WTC11 (cell line): ENCODE results near the gene LCORL. TPM values are rescaled to one million over a fixed set of nuclear protein-coding genes. Genes with fewer than 3 reads are reported as not detected.
A peak's percentile ranks its signal among the peaks of the same experiment; 100 is the strongest.

Source experiments
- ATAC-seq: fragments of 200-7000 bp; cut with Tn5 transposase; 2 replicates; pipeline ENCODE4 v1.10.0; 2021; ENCODE audit warnings: mild to moderate bottlenecking, moderate library complexity
- CTCF ChIA-PET: fragments of 300-600 bp; sonication (Branson Sonifier 250); formaldehyde crosslinking; loops from one replicate; lab custom pipeline; 2021; ENCODE audit warnings: antibody characterized with exemption; lab: Charles Lee
- POLR2A ChIA-PET: fragments of 350-600 bp; sonication (Branson Sonifier 250); formaldehyde crosslinking; loops from one replicate; lab custom pipeline; 2021; ENCODE audit warnings: antibody characterized with exemption; lab: Charles Lee
- DNase-seq: peaks from one replicate; pipeline ENCODE4 v3.0.0; 2021; ENCODE audit warnings: low spot score
- H3K27ac Mint-ChIP-seq: 2 replicates; pipeline ENCODE4 v1.8.0; 2021; ENCODE audit warnings: mixed read lengths
- H3K27me3 Mint-ChIP-seq: 2 replicates; pipeline ENCODE4 v1.8.0; 2021; ENCODE audit warnings: low read depth, mild to moderate bottlenecking, moderate library complexity, mixed read lengths
- H3K36me3 Mint-ChIP-seq: 2 replicates; pipeline ENCODE4 v1.8.0; 2021; ENCODE audit warnings: mixed read lengths
- H3K4me1 Mint-ChIP-seq: 2 replicates; pipeline ENCODE4 v1.8.0; 2022; ENCODE audit warnings: mixed read lengths
- H3K4me3 Mint-ChIP-seq: 2 replicates; pipeline ENCODE4 v1.8.0; 2021; ENCODE audit warnings: mild to moderate bottlenecking, moderate library complexity, mixed read lengths
- H3K9me3 Mint-ChIP-seq: 2 replicates; pipeline ENCODE4 v1.8.0; 2021; ENCODE audit warnings: mixed read lengths
- ELF4 ChIP-seq: sonication (generic); formaldehyde crosslinking; IDR thresholded peaks from 2 replicates; pipeline ENCODE4 v1.8.1; 2022; ENCODE audit warnings: low read depth, mild to moderate bottlenecking, moderate library complexity, missing genetic modification reagents
- ETV6 ChIP-seq: sonication (generic); formaldehyde crosslinking; IDR thresholded peaks from 2 replicates; pipeline ENCODE4 v1.8.1; 2022; ENCODE audit warnings: mild to moderate bottlenecking, missing genetic modification reagents
- FOXP4 ChIP-seq: sonication (generic); formaldehyde crosslinking; IDR thresholded peaks from 2 replicates; pipeline ENCODE4 v1.8.0; 2022; ENCODE audit warnings: mild to moderate bottlenecking, missing genetic modification reagents
- JAZF1 ChIP-seq: fragments of 250-450 bp; sonication (Bioruptor Pico); IDR thresholded peaks from 2 replicates; pipeline ENCODE4 v1.9.0; 2021; ENCODE audit warnings: moderate library complexity, mild to moderate bottlenecking, inconsistent platforms
- KAT7 ChIP-seq: sonication (generic); formaldehyde crosslinking; IDR thresholded peaks from 2 replicates; pipeline ENCODE4 v1.8.1; 2023; ENCODE audit warnings: missing genetic modification reagents, mild to moderate bottlenecking, borderline replicate concordance
- NFATC4 ChIP-seq: fragments of 250-450 bp; sonication (Bioruptor Pico); IDR thresholded peaks from 2 replicates; pipeline ENCODE4 v1.9.0; 2021; ENCODE audit warnings: mild to moderate bottlenecking
- NFE2L1 ChIP-seq: sonication (generic); formaldehyde crosslinking; IDR thresholded peaks from 2 replicates; pipeline ENCODE4 v1.8.1; 2023; ENCODE audit warnings: missing genetic modification reagents
- NR1H2 ChIP-seq: sonication (generic); formaldehyde crosslinking; IDR thresholded peaks from 2 replicates; pipeline ENCODE4 v1.9.0; 2021; ENCODE audit warnings: mild to moderate bottlenecking, moderate library complexity, missing genetic modification reagents
- ZNF671 ChIP-seq: fragments of 250-450 bp; sonication (Bioruptor Pico); IDR thresholded peaks from 2 replicates; pipeline ENCODE4 v1.8.0; 2021; ENCODE audit warnings: mild to moderate bottlenecking
- total RNA-seq: library from RNA; stranded (reverse); gene quantifications from 3 replicates; pipeline ENCODE4 v1.2.3, GENCODE V29; 2021
- TF ChIP-seq, protein P1 (sequence below): sonication (generic); formaldehyde crosslinking; IDR thresholded peaks from 2 replicates; pipeline ENCODE4 v1.8.0; 2023; ENCODE audit warnings: missing genetic modification reagents, mild to moderate bottlenecking, borderline replicate concordance
- TF ChIP-seq, protein P2 (sequence below): fragments of 250-450 bp; sonication (Bioruptor Pico); IDR thresholded peaks from 2 replicates; pipeline ENCODE4 v1.8.0; 2021; ENCODE audit warnings: mild to moderate bottlenecking
- TF ChIP-seq, protein P3 (sequence below): sonication (generic); formaldehyde crosslinking; IDR thresholded peaks from 2 replicates; pipeline ENCODE4 v1.8.0; 2022; ENCODE audit warnings: mild to moderate bottlenecking, missing genetic modification reagents

LCORL gene
- total RNA-seq, 1 experiment from 2014 or later: 19.9 TPM

DNA sequence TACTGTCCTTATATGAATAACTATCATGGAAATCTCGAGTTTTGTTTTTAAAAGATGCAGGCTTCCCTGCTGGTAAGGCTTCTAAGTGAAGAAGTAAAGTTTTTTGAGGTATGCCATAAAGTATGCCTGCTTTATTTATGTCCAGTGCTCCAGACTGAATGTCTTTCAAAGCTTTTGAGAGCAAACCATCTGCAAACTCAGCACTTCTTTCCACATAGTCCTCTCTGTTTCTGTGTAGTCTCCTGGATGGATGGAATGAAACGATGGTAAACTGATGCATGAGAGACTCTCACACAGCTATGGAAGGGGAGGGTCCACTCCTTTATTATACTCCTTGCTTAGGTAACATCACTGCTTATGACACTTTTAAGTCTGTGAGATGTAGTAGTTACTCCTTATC is 137.0 kb downstream of the LCORL start:
- Mint-ChIP-seq H3K4me1 (peaks cover 9% of the 10 kb centered on the region), H3K36me3 (no peaks in the 10 kb centered on the region), H3K9me3 (no peaks in the 10 kb centered on the region), H3K27ac (no peak overlapping the region), H3K4me3 (no peak overlapping the region)
- ATAC-seq (no peak), DNase-seq (no peak)
- POLR2A ChIA-PET: no interaction called here
- TF ChIP-seq NFE2L1 (CRISPR knock-in tag): no peak
- TF ChIP-seq, protein P1, sequence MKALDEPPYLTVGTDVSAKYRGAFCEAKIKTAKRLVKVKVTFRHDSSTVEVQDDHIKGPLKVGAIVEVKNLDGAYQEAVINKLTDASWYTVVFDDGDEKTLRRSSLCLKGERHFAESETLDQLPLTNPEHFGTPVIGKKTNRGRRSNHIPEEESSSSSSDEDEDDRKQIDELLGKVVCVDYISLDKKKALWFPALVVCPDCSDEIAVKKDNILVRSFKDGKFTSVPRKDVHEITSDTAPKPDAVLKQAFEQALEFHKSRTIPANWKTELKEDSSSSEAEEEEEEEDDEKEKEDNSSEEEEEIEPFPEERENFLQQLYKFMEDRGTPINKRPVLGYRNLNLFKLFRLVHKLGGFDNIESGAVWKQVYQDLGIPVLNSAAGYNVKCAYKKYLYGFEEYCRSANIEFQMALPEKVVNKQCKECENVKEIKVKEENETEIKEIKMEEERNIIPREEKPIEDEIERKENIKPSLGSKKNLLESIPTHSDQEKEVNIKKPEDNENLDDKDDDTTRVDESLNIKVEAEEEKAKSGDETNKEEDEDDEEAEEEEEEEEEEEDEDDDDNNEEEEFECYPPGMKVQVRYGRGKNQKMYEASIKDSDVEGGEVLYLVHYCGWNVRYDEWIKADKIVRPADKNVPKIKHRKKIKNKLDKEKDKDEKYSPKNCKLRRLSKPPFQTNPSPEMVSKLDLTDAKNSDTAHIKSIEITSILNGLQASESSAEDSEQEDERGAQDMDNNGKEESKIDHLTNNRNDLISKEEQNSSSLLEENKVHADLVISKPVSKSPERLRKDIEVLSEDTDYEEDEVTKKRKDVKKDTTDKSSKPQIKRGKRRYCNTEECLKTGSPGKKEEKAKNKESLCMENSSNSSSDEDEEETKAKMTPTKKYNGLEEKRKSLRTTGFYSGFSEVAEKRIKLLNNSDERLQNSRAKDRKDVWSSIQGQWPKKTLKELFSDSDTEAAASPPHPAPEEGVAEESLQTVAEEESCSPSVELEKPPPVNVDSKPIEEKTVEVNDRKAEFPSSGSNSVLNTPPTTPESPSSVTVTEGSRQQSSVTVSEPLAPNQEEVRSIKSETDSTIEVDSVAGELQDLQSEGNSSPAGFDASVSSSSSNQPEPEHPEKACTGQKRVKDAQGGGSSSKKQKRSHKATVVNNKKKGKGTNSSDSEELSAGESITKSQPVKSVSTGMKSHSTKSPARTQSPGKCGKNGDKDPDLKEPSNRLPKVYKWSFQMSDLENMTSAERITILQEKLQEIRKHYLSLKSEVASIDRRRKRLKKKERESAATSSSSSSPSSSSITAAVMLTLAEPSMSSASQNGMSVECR: no peak
- TF ChIP-seq NR1H2 (CRISPR knock-in tag): no peak
- TF ChIP-seq, all 79 proteins: peak for 0
- CTCF ChIA-PET: no interaction called here
- no peaks in the 10 kb centered on the region for H3K27me3 Mint-ChIP-seq

GRCh38 chr4:17884063-17884462 is 137.5 kb downstream of the LCORL start:
- Mint-ChIP-seq H3K27ac (no peak overlapping the region; the same call in 1 of the 2 replicates), H3K9me3 (no peaks in the 10 kb centered on the region), H3K4me1 (peaks cover 6% of the 10 kb centered on the region; the same call in 1 of the 2 replicates), H3K36me3 (no peaks in the 10 kb centered on the region), H3K27me3 (no peaks in the 10 kb centered on the region), H3K4me3 (no peak overlapping the region)
- TF ChIP-seq JAZF1 (CRISPR knock-in tag) (no peak), ETV6 (CRISPR knock-in tag) (no peak), ZNF671 (CRISPR knock-in tag) (no peak), NFATC4 (no peak), KAT7 (CRISPR knock-in tag) (no peak)
- TF ChIP-seq, protein P2, sequence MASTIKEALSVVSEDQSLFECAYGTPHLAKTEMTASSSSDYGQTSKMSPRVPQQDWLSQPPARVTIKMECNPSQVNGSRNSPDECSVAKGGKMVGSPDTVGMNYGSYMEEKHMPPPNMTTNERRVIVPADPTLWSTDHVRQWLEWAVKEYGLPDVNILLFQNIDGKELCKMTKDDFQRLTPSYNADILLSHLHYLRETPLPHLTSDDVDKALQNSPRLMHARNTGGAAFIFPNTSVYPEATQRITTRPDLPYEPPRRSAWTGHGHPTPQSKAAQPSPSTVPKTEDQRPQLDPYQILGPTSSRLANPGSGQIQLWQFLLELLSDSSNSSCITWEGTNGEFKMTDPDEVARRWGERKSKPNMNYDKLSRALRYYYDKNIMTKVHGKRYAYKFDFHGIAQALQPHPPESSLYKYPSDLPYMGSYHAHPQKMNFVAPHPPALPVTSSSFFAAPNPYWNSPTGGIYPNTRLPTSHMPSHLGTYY (CRISPR knock-in tag): no peak
- TF ChIP-seq, protein P3, sequence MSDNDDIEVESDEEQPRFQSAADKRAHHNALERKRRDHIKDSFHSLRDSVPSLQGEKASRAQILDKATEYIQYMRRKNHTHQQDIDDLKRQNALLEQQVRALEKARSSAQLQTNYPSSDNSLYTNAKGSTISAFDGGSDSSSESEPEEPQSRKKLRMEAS: no peak
- DNase-seq (no peak), ATAC-seq (no peak)
- POLR2A ChIA-PET: no interaction called here
- CTCF ChIA-PET: no interaction called here

- no peaks in the 10 kb centered on the region for H3K36me3 Mint-ChIP-seq
- ChIA-PET POLR2A (no interaction called here), CTCF (no interaction called here)
- no peak overlapping the region for H3K4me3 Mint-ChIP-seq
- H3K9me3 Mint-ChIP-seq: no peaks in the 10 kb centered on the region
- H3K27ac Mint-ChIP-seq: peak overlapping the region; percentile 20; the same call in 1 of the 2 replicates
- H3K4me1 Mint-ChIP-seq: peaks cover 11% of the 10 kb centered on the region; the same call in 1 of the 2 replicates
- H3K27me3 Mint-ChIP-seq: no peaks in the 10 kb centered on the region
- ATAC-seq (no peak), DNase-seq (no peak)
- no peak for TF ChIP-seq ZNF671 (CRISPR knock-in tag)
- TF ChIP-seq, all 79 proteins: peak for 0
Measured at GRCh38 chr4:17877661-17878060, 143.9 kb downstream of the LCORL start.

DNA sequence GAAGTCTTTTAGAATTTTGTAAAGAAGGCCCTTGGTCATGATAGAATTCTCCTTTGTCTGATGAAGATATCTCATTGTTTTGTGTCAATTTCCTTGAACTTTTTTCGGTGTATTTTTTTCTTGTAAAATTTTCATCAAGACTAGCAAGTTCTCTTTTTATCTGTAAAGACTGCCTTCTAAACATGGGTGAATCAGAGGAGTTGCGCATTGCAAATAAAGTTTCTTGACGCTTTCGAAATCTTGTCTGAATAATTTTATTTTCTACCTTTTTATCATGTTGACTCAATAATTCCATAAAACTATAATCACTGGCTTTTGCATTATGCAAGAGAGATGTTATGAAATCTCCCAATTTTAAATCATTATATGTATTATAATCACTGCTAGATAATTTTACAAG is 144.6 kb downstream of the LCORL start:
- CTCF ChIA-PET: no interaction called here
- DNase-seq (no peak), ATAC-seq (no peak)
- H3K4me3 Mint-ChIP-seq: no peak overlapping the region
- POLR2A ChIA-PET: no interaction called here
- no peaks in the 10 kb centered on the region for H3K9me3 Mint-ChIP-seq
- TF ChIP-seq ELF4 (CRISPR knock-in tag): no peak
- TF ChIP-seq FOXP4 (CRISPR knock-in tag): no peak
- TF ChIP-seq, all 79 proteins: peak for 0
- Mint-ChIP-seq H3K27me3 (no peaks in the 10 kb centered on the region), H3K27ac (no peak overlapping the region; the same call in 1 of the 2 replicates), H3K36me3 (no peaks in the 10 kb centered on the region), H3K4me1 (peaks cover 11% of the 10 kb centered on the region; the same call in 1 of the 2 replicates)
